Astrocyte of the spinal cord (primary cell): ENCODE measurements around the gene CDH8.
A peak's percentile ranks its signal among the peaks of the same experiment; 100 is the strongest.

ENCODE experiments used
- DNase-seq: peaks from one replicate; pipeline ENCODE4 v3.0.0; 2011; ENCODE audit warnings: low read depth, low spot score
- H3K4me3 ChIP-seq: 2 replicates; pipeline ENCODE4 v1.5.1; 2011; ENCODE audit warnings: low read depth, mild to moderate bottlenecking, low read length, moderate library complexity
- CTCF ChIP-seq: IDR thresholded peaks from 2 replicates; pipeline ENCODE4 v1.5.1; 2012; ENCODE audit warnings: low read depth, mild to moderate bottlenecking, low read length, inconsistent platforms
- in situ Hi-C: cut with HindIII; loops from 2 replicates; pipeline ENCODE4 v1.10.0; 2017; ENCODE audit warnings: low sequenced_read_pairs

The CDH8 gene

GRCh38 chr16:62050793-62051192 is 14.6 kb upstream of the CDH8 start:
- in situ Hi-C loops = no loop called here
- DNase-seq = no peak
- TF ChIP-seq CTCF = no peak
- no peak overlapping the region for H3K4me3 ChIP-seq

DNA sequence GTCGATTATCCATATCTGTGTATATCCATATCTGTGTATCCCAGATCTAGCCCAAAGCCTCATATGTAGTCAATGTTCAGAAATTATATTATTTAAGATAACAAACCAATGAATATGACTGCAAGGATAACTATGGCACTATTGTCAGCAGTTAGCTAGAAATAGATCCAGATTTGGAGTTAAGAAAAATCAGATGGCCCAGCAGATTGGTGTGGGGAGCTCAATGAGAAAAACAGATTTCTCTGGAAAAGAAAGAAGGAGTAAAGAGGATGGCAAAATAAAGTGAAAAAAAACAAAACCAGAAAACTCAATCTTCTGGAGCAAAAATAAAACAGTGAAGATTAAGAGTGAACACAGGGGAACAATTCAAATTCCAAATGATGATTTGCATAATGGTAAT is 10.6 kb upstream of the CDH8 start:
- H3K4me3 ChIP-seq = no peak overlapping the region
- TF ChIP-seq CTCF = no peak
- DNase-seq = no peak
- in situ Hi-C loops = no loop called here

DNA sequence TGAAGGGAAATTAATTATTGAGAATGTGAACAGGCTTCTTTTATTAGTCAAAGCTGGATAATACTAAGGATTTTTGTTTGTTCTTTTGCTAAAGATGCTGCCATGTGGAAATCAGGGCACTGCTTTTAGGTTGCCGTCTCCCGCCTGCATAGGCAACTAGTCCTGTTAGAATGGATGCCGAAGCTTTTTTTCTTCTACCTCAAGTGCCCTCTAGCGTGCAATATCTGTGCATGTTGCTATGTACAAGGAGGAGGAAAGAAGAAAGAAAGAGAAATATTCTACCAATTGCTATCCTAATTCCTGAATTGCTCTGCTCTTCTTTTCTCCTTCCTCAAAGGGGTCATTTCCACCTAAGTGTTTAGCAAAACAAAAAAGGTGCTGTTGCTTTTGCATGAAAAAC is 5.2 kb upstream of the CDH8 start:
- peak; percentile 67 for TF ChIP-seq CTCF
- H3K4me3 ChIP-seq = no peak overlapping the region
- in situ Hi-C loops = no loop called here
- peak; percentile 58 for DNase-seq

GRCh38 chr16:62038646-62039045 is 2.4 kb upstream of the CDH8 start:
- no peak overlapping the region for H3K4me3 ChIP-seq
- no peak for DNase-seq
- TF ChIP-seq CTCF = no peak
- in situ Hi-C loops = no loop called here

- no peak for TF ChIP-seq CTCF
- no peak overlapping the region for H3K4me3 ChIP-seq
- in situ Hi-C loops = no loop called here
- no peak for DNase-seq
Measured at GRCh38 chr16:62038225-62038624, 2.0 kb upstream of the CDH8 start.

DNA sequence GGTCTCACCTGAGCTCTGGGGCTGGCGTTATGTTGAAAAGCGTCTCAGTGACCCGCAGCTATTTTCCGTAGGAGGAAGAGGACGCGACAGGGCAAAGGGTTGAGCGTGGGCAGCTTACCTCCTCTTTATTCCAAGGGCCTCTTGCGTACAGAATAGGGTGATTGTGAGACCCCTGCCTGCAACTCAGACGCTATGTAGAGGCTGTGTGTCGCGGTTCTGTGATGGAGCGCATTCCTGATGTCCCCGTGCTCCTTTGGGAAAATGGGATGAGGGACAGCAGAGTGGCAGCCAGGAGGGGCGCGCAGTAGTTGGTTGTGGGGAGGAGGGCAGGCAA is 531 bp upstream of the CDH8 start:
- DNase-seq = no peak
- in situ Hi-C loops = no loop called here
- TF ChIP-seq CTCF = no peak
- no peak overlapping the region for H3K4me3 ChIP-seq
